ACC112 (cell line): ENCODE results near the gene IPCEF1.

Source experiments
- H2AFZ ChIP-seq: fragments of 200-600 bp; sonication (generic); one replicate; pipeline ENCODE4 v1.6.0; 2017; ENCODE audit warnings: antibody characterized with exemption, low read length; ENCODE audit not compliant: unreplicated experiment
- H3K27ac ChIP-seq: fragments of 200-600 bp; sonication (generic); 2 replicates; pipeline ENCODE4 v1.5.1; 2014; ENCODE audit warnings: low read depth, mild to moderate bottlenecking, antibody characterized with exemption, low read length, moderate library complexity
- H3K27me3 ChIP-seq: fragments of 200-600 bp; sonication (generic); 2 replicates; pipeline ENCODE4 v1.6.1; 2014; ENCODE audit warnings: mild to moderate bottlenecking, antibody characterized with exemption, low read length, moderate library complexity, mixed read lengths; ENCODE audit not compliant: insufficient read depth
- H3K36me3 ChIP-seq: fragments of 200-600 bp; sonication (generic); 2 replicates; pipeline ENCODE4 v1.6.1; 2016; ENCODE audit warnings: mild to moderate bottlenecking, antibody characterized with exemption, low read length, moderate library complexity, mixed read lengths; ENCODE audit not compliant: insufficient read depth
- H3K4me1 ChIP-seq: fragments of 200-600 bp; sonication (generic); one replicate; pipeline ENCODE4 v1.6.1; 2016; ENCODE audit warnings: low read length, mixed read lengths; ENCODE audit not compliant: insufficient read depth, unreplicated experiment, control insufficient read depth
- H3K4me3 ChIP-seq: fragments of 200-600 bp; sonication (generic); 2 replicates; pipeline ENCODE4 v1.5.1; 2014; ENCODE audit warnings: mild to moderate bottlenecking, low read depth, low read length
- H3K79me2 ChIP-seq: fragments of 200-600 bp; sonication (generic); one replicate; pipeline ENCODE4 v1.6.0; 2016; ENCODE audit warnings: low read length; ENCODE audit not compliant: control insufficient read depth, unreplicated experiment, insufficient read depth

IPCEF1 gene

DNA sequence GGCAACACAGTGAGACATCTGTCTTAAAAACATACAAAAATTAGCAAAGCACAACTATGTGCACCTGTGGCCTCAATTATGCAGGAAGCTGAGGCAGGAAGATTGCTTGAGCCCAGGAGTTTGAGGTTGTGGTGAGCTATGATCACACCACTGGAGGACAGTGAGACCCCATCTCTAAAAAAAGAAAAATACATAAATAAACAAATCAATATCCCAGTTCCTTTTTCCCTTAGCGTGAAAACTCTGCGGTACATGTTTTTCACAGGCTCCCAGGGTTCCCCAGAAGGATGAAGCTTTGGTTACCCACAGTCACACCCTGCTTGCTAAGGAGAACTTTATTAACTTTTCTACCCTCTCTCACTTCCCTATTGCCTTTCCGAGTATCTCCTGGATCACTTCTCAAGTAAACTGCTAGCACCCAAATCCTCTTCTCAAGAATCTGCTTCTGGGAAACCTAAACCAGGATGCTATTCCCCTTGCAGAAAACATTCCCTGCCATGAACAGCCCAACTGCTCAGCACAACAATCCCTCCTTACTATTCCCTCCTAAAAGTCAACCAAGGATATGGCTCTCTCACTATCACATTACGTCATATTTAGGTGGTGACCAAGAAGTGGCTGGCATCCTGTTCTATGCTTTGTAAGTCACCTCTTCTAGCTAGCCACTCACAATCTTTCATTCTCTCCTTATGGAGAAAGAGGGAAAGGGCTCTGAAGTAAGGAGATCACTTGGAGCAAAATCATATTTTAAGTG lies 122.4 kb downstream of the IPCEF1 start:
- H3K79me2 ChIP-seq: no peaks in the 10 kb centered on the region
- H3K27me3 ChIP-seq: no peaks in the 10 kb centered on the region
- H3K27ac ChIP-seq: no peak overlapping the region
- no peak overlapping the region for H2AFZ ChIP-seq
- no peaks in the 10 kb centered on the region for H3K36me3 ChIP-seq
- no peaks in the 10 kb centered on the region for H3K4me1 ChIP-seq
- H3K4me3 ChIP-seq: no peak overlapping the region

DNA sequence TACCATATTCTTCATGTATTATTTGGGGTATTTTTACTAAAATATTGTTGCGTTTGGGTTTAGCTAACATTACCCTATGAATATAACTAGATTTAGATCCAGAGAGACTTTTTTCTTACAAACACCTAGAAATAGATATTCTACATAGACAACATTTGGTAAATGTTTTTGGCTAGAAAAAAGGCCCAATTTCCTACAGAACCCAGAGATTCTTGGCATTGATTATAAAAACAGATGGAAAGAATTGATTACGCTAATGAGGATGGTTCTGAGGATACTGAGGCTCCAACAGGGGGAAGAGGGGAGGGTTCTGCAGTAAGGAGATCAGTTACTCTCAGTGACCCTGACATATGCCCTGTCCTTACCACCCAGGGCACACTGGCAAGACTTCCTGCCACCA lies 123.2 kb downstream of the IPCEF1 start:
- H3K36me3 ChIP-seq: no peaks in the 10 kb centered on the region
- no peak overlapping the region for H3K4me3 ChIP-seq
- no peak overlapping the region for H3K27ac ChIP-seq
- no peaks in the 10 kb centered on the region for H3K27me3 ChIP-seq
- H3K4me1 ChIP-seq: no peaks in the 10 kb centered on the region
- no peak overlapping the region for H2AFZ ChIP-seq
- no peaks in the 10 kb centered on the region for H3K79me2 ChIP-seq

DNA sequence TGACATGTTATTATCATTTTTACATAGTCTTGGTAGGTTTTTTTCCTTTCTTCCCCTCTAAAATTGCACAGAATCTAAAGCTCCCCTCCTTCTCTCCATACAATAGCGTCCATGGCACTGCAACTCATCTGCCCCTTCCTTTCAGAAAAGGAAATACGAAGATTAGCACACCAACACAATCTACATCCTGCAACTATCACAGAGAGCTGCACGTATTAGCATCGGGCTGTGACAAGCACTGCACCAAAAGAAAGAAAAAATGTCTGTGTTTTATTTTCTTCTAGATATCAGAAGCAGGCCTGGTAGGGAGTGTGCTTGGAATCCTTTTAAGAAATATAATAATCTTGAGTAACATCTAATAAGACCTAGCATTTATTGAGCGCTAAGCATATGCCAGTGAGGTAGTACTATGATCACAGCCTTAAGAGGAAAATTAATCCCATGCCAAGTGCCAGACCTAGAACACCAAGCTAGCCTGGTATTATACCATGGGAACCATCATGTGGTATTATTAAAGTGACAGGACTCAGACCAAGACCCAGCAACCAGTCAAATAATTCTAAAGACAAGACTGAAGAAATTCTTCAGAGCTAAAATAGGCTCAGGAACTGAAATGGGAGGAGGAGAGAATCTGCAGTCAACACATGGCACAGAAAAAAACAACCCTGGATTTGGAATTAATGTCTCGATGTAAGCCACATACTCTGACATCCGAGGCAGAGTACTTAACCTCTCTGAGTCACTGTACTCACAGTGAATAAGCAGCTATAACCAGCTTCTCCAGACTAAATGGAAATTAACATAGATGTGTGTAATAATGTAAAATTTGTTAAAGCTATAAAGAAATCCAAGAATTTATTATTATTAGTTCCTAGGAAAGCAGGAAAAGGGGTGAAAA lies 124.3 kb downstream of the IPCEF1 start:
- H3K27me3 ChIP-seq: no peaks in the 10 kb centered on the region
- no peak overlapping the region for H3K27ac ChIP-seq
- H3K36me3 ChIP-seq: no peaks in the 10 kb centered on the region
- H3K4me3 ChIP-seq: no peak overlapping the region
- H3K4me1 ChIP-seq: no peaks in the 10 kb centered on the region
- H2AFZ ChIP-seq: no peak overlapping the region
- H3K79me2 ChIP-seq: no peaks in the 10 kb centered on the region

DNA sequence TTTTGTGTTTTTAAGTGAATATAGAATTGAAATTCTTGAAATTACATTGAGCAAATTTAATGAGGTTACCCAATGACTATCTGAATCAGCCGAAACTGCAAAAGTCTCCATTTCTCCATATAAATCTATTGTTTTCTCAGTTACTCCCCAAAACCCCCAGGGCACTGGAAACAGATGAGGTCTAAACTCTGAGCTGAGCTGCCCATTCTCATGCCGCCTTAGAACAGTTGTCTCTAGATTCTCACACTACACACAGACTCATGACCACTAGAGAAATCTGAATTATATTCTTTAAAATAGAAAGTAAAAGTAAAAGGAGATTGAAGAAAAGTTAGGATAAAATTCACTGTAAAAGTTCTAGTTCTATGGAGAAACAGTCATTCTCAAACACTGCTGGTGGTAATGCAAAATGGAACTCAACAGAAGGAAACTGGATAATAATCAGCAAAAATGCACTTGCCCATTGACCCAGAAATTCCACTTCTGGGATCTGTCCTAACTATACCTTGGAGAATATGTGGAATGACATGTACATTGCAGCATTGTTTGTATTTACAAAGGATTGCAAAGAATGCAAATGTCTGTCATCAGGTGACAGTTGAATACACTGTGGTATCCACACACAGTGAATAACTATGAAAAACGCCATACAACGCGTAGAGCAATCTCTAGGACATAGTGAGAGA lies 125.5 kb downstream of the IPCEF1 start:
- no peaks in the 10 kb centered on the region for H3K79me2 ChIP-seq
- H3K27ac ChIP-seq: no peak overlapping the region
- no peak overlapping the region for H3K4me3 ChIP-seq
- H2AFZ ChIP-seq: no peak overlapping the region
- no peaks in the 10 kb centered on the region for H3K27me3 ChIP-seq
- H3K4me1 ChIP-seq: no peaks in the 10 kb centered on the region
- H3K36me3 ChIP-seq: no peaks in the 10 kb centered on the region

DNA sequence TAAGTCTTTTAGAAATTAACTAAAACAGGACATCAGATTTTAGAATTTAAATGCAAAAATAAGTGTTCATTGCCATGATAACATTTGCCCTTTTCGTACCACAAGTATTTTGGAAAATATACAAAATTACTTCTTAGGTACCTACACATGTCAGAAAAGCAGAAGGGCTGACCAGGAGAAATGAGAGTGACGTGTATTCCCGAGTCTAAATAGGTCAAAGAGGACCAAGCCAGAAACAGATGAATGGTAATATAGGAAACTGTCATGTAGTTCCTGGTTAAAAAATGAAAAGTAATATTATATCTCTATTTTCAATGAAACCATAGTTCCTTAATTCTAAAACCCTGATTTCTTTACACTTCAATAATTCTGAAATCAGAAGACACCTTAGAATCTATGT lies 126.2 kb downstream of the IPCEF1 start:
- Histone ChIP-seq H3K4me1 (no peaks in the 10 kb centered on the region), H3K27me3 (no peaks in the 10 kb centered on the region), H3K36me3 (no peaks in the 10 kb centered on the region), H3K79me2 (no peaks in the 10 kb centered on the region), H3K4me3 (no peak overlapping the region), H2AFZ (peak overlapping the region; percentile 14), H3K27ac (no peak overlapping the region)

GRCh38 chr6:154229786-154230185 lies 126.8 kb downstream of the IPCEF1 start:
- peak overlapping the region; percentile 49; the same call in 1 of the 2 replicates for H3K4me3 ChIP-seq
- H2AFZ ChIP-seq: peak overlapping the region; percentile 14
- H3K36me3 ChIP-seq: no peaks in the 10 kb centered on the region
- H3K27me3 ChIP-seq: no peaks in the 10 kb centered on the region
- H3K79me2 ChIP-seq: no peaks in the 10 kb centered on the region
- no peaks in the 10 kb centered on the region for H3K4me1 ChIP-seq
- H3K27ac ChIP-seq: no peak overlapping the region

- no peak overlapping the region for H3K4me3 ChIP-seq
- no peak overlapping the region for H2AFZ ChIP-seq
These were observed 128.1 kb downstream of the IPCEF1 start for GRCh38 chr6:154228521-154228905.

DNA sequence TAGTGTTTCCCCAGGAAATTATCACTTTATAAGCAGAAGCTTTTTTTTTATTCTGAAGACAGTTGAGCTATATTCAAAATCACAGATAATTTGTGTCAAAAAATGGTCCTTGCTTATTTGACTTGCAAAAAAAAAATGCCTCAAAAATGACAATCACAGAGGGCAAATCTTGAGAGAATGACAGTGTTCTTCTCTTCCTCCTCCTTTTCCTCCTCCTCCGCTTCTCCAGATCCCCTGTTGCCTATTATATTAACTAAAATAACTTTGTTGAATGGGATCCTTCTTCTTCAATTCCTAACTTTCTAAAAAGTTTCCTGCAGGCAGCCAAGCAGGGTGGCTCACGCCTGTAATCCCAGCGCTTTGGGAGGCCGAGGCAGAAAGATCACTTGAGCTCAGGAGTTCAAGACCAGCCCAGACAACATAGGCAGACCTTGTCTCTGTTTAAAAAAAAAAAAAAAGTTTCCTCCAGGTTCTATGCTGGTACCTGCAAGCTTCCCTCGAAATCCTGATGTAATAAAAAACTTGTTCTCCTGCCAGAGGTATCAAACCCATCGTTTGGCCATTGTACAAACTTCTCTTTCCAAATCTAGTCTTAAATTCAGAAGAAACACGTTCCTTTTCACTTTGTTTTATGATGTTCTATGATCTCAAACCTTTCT lies 128.6 kb downstream of the IPCEF1 start:
- Histone ChIP-seq H3K27me3 (no peaks in the 10 kb centered on the region), H3K4me3 (no peak overlapping the region), H3K4me1 (no peaks in the 10 kb centered on the region), H3K27ac (no peak overlapping the region), H2AFZ (no peak overlapping the region), H3K36me3 (no peaks in the 10 kb centered on the region), H3K79me2 (no peaks in the 10 kb centered on the region)

More at GRCh38 chr6:154228521-154228905, 128.1 kb downstream of the IPCEF1 start:
- H3K79me2 ChIP-seq: no peaks in the 10 kb centered on the region
- H3K27me3 ChIP-seq: no peaks in the 10 kb centered on the region
- no peak overlapping the region for H3K27ac ChIP-seq
- no peaks in the 10 kb centered on the region for H3K4me1 ChIP-seq
- no peaks in the 10 kb centered on the region for H3K36me3 ChIP-seq

DNA sequence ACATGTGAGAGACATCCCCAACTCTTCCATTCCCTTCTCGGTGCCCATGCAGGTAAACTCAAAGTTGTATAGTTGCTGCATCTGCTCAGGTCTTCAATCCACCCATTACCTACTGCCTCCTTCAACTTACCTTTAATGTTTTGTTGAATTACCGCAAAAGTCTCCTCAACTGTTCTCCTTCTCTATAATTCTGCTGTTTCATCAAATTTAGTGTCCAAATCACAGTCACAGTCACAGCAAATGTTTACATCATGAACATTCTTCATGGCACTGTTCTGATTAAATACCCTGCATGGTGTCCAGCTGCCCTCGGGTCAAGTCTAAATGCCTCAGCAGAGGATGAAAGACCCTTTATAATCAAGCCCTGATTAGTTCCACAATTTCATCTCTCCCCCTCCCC lies 130.1 kb downstream of the IPCEF1 start:
- Histone ChIP-seq H3K4me1 (no peaks in the 10 kb centered on the region), H3K36me3 (no peaks in the 10 kb centered on the region), H3K27ac (no peak overlapping the region), H3K27me3 (no peaks in the 10 kb centered on the region), H3K79me2 (no peaks in the 10 kb centered on the region), H2AFZ (no peak overlapping the region), H3K4me3 (no peak overlapping the region)

DNA sequence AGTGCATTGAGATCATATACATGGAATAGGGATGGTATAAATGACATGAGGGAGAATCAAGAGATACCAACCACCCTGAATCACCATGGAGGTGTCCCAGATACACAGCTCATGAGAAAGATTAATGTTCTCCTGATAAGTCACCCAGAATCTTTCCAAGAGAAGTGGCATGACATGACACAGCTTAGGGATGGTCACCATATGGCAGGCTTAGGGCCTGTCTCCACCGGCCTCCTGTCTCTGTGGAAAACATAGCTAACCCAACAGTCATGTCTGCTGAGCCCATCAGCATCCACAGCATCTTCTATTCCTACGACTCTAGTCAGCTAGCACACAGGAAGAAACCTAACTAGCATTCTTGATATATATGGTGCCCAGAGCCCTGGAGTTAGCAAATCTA lies 133.3 kb downstream of the IPCEF1 start:
- Histone ChIP-seq H2AFZ (no peak overlapping the region), H3K36me3 (no peaks in the 10 kb centered on the region), H3K4me1 (no peaks in the 10 kb centered on the region), H3K4me3 (no peak overlapping the region), H3K27ac (no peak overlapping the region), H3K27me3 (peaks cover 18% of the 10 kb centered on the region), H3K79me2 (no peaks in the 10 kb centered on the region)
